ENCODE results near the gene KIR3DL2.

DNA sequence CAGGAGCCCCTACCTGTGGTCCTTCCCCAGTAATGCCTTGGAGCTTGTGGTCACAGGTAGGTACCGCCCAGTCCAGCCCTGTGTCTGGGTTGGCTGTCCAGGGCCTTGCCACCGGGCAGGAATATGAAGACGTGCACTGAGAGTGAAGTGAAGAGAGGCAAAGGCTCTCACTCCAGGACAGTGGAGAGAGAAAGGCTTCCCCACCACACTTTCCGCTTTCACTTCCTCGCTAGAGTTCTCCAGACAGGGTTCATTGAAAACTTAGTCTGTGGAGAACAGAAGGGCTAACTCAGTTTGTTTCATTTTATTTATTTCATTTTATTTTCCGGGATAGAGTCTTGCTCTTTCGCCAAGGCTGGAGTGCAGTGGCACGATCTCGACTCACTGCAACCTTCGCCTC lies 38.0 kb downstream of the KIR3DL2 start:
- TF ChIP-seq CTCF (IDR thresholded peaks at IDR 0.05) (no peak), ZFX (IDR thresholded peaks at IDR 0.05; ENCODE audit: borderline replicate concordance) (no peak)

Data from 22Rv1 (cell line).